GM21737 (cell line): ENCODE measurements around the gene SRA1.

Source experiments
- ATAC-seq: cut with Tn5 transposase; IDR thresholded peaks from one replicate; pipeline ENCODE4 v1.9.1; 2021; ENCODE audit warnings: mild to moderate bottlenecking, moderate library complexity; ENCODE audit not compliant: unreplicated experiment

The SRA1 gene

GRCh38 chr5:140551872-140552271 is 5.4 kb downstream of the SRA1 start:
- no peak for ATAC-seq

GRCh38 chr5:140550147-140551079 is 6.9 kb downstream of the SRA1 start:
- no peak for ATAC-seq

- no peak for ATAC-seq
These were observed 7.8 kb downstream of the SRA1 start for GRCh38 chr5:140549237-140550144.

GRCh38 chr5:140548791-140549190 is 8.5 kb downstream of the SRA1 start:
- no peak for ATAC-seq

- ATAC-seq: no peak
These were observed 9.0 kb downstream of the SRA1 start for GRCh38 chr5:140548300-140548688.

GRCh38 chr5:140547508-140548299 is 9.6 kb downstream of the SRA1 start, which contains the start of gene EIF4EBP3:
Gene EIF4EBP3, plus strand, starts transcription at chr5:140547662. Its CDS starts 76 bp downstream, at chr5:140547738.
- peak; percentile 98 for ATAC-seq

- no peak for ATAC-seq
These were observed 10.3 kb downstream of the SRA1 start for GRCh38 chr5:140546851-140547507.

GRCh38 chr5:140545606-140546005 is 11.7 kb downstream of the SRA1 start:
- ATAC-seq: no peak

- ATAC-seq: no peak
These were observed 12.3 kb downstream of the SRA1 start for GRCh38 chr5:140544986-140545385.

GRCh38 chr5:140542972-140543371 is 14.3 kb downstream of the SRA1 start:
- no peak for ATAC-seq

- ATAC-seq: no peak
These were observed 17.0 kb downstream of the SRA1 start for GRCh38 chr5:140540227-140540626.

GRCh38 chr5:140524003-140524402 is 33.3 kb downstream of the SRA1 start:
- ATAC-seq: no peak

- no peak for ATAC-seq
These were observed 44.1 kb downstream of the SRA1 start for GRCh38 chr5:140513124-140513523.

- no peak for ATAC-seq
These were observed 47.4 kb downstream of the SRA1 start for GRCh38 chr5:140509898-140510297.

- no peak for ATAC-seq
These were observed 54.4 kb downstream of the SRA1 start for GRCh38 chr5:140502834-140503233.
